HG03135 (cell line): Measurements from ENCODE around the gene PPM1L.
"Not testable (repeated sequence)": the region's sequence is repeated elsewhere in the genome, so short reads cannot be mapped to it uniquely, and the experiment has no call there.

Experiments used
- ATAC-seq: cut with Tn5 transposase; IDR thresholded peaks from one replicate; pipeline ENCODE4 v1.9.1; 2021; ENCODE audit warnings: mild to moderate bottlenecking, moderate library complexity; ENCODE audit not compliant: unreplicated experiment

The PPM1L gene

GRCh38 chr3:161025911-161026310, 269.9 kb downstream of the PPM1L start:
- no peak for ATAC-seq

GRCh38 chr3:161026612-161027510, 270.8 kb downstream of the PPM1L start:
- no peak for ATAC-seq

- no peak for ATAC-seq
These were observed 272.6 kb downstream of the PPM1L start for GRCh38 chr3:161028555-161029153.

GRCh38 chr3:161031134-161031533, 275.1 kb downstream of the PPM1L start:
- no peak for ATAC-seq

GRCh38 chr3:161034913-161035550, 279.0 kb downstream of the PPM1L start:
- not testable (repeated sequence) for ATAC-seq

GRCh38 chr3:161035711-161036110, 279.7 kb downstream of the PPM1L start:
- ATAC-seq = no peak

GRCh38 chr3:161038725-161039124, 282.7 kb downstream of the PPM1L start:
- no peak for ATAC-seq

GRCh38 chr3:161042023-161042501, 286.0 kb downstream of the PPM1L start:
- ATAC-seq = no peak

- peak; percentile 79 for ATAC-seq
These were observed 287.5 kb downstream of the PPM1L start for GRCh38 chr3:161043336-161044035.

- no peak for ATAC-seq
These were observed 293.7 kb downstream of the PPM1L start for GRCh38 chr3:161049683-161050248.

GRCh38 chr3:161050935-161051334, 294.9 kb downstream of the PPM1L start:
- no peak for ATAC-seq

GRCh38 chr3:161051856-161052255, 295.8 kb downstream of the PPM1L start:
- no peak for ATAC-seq

GRCh38 chr3:161054860-161055604, 299.0 kb downstream of the PPM1L start:
- no peak for ATAC-seq

GRCh38 chr3:161064413-161064812, 308.4 kb downstream of the PPM1L start:
- ATAC-seq = no peak

GRCh38 chr3:161066930-161067329, 310.9 kb downstream of the PPM1L start:
- ATAC-seq = no peak

GRCh38 chr3:161067335-161067734, 311.3 kb downstream of the PPM1L start:
- no peak for ATAC-seq

GRCh38 chr3:161069511-161070251, 313.6 kb downstream of the PPM1L start:
- ATAC-seq = peak; percentile 98

GRCh38 chr3:161070252-161070930, 314.4 kb downstream of the PPM1L start:
- no peak for ATAC-seq
